Cardiac septum (tissue), 1 donor: ENCODE data around the gene OVAAL. TPM values are rescaled to one million over a fixed set of nuclear protein-coding genes. Genes with fewer than 3 reads are reported as not detected.

Experiments used
- DNase-seq: peaks from one replicate; pipeline ENCODE4 v3.0.0-alpha.2; 2020; ENCODE audit warnings: low spot score
- intact Hi-C: fragments of 100-400 bp; cut with DNase I; formaldehyde crosslinking; loops from one replicate; pipeline ENCODE4 v1.14.0; 2022
- total RNA-seq: library from RNA; stranded (reverse); fragmentation: NEBNext Ultra II Directional; extraction: Animal tissue kit (Norgen Biotek cat#: 25700); gene quantifications from one replicate; pipeline ENCODE4 v1.2.1, GENCODE V29; 2021
- donor health status: DM: no; HTN: no; CAD: no.

OVAAL gene
- total RNA-seq, 1 donor from 2014 or later: 6.3 TPM

- intact Hi-C loops: loop anchor here (5.0 kb wide), 2 partner anchors 33 to 37 kb away; no protein-coding TSS in a partner anchor
- no peak for DNase-seq
These were observed 6.5 kb downstream of the OVAAL start for GRCh38 chr1:180565121-180565871.

- no peak for DNase-seq
- intact Hi-C loops: loop anchor here (2.0 to 5.0 kb wide), 3 partner anchors 34 to 67 kb away; partner anchors contain the start of gene XPR1
These were observed 7.3 kb downstream of the OVAAL start for GRCh38 chr1:180566026-180566425.

GRCh38 chr1:180566495-180566894 is 7.7 kb downstream of the OVAAL start:
- DNase-seq: no peak
- intact Hi-C loops: loop anchor here (2.0 to 5.0 kb wide), 3 partner anchors 34 to 66 kb away; partner anchors contain the start of gene XPR1

GRCh38 chr1:180567654-180568053 is 8.9 kb downstream of the OVAAL start:
- intact Hi-C loops: loop anchor here (2.0 to 5.0 kb wide), 3 partner anchors 35 to 65 kb away; partner anchors contain the start of gene XPR1
- DNase-seq: no peak

- intact Hi-C loops: loop anchor here (5.0 kb wide), 2 partner anchors 34 to 36 kb away; no protein-coding TSS in a partner anchor
- DNase-seq: no peak
These were observed 9.4 kb downstream of the OVAAL start for GRCh38 chr1:180568184-180568583.

GRCh38 chr1:180571060-180571831 is 12.5 kb downstream of the OVAAL start:
- intact Hi-C loops: no loop called here
- DNase-seq: no peak

- no peak for DNase-seq
- intact Hi-C loops: no loop called here
These were observed 13.3 kb downstream of the OVAAL start for GRCh38 chr1:180571832-180572636.

GRCh38 chr1:180572760-180573159 is 14.0 kb downstream of the OVAAL start:
- DNase-seq: no peak

GRCh38 chr1:180574031-180574713 is 15.4 kb downstream of the OVAAL start:
- intact Hi-C loops: no loop called here
- no peak for DNase-seq

More at GRCh38 chr1:180572760-180573159, 14.0 kb downstream of the OVAAL start:
- intact Hi-C loops: no loop called here

GRCh38 chr1:180577361-180577760 is 18.6 kb downstream of the OVAAL start:
- intact Hi-C loops: no loop called here
- DNase-seq: no peak

GRCh38 chr1:180579961-180580611 is 21.3 kb downstream of the OVAAL start:
- intact Hi-C loops: no loop called here
- DNase-seq: no peak

GRCh38 chr1:180581635-180582039 is 22.9 kb downstream of the OVAAL start:
- intact Hi-C loops: no loop called here
- DNase-seq: no peak

GRCh38 chr1:180584869-180585268 is 26.1 kb downstream of the OVAAL start:
- intact Hi-C loops: no loop called here
- DNase-seq: no peak

- intact Hi-C loops: no loop called here
- no peak for DNase-seq
These were observed 27.2 kb downstream of the OVAAL start for GRCh38 chr1:180585994-180586359.

GRCh38 chr1:180586671-180587155 is 27.9 kb downstream of the OVAAL start:
- intact Hi-C loops: no loop called here
- DNase-seq: no peak

GRCh38 chr1:180588121-180588520 is 29.4 kb downstream of the OVAAL start:
- DNase-seq: no peak
- intact Hi-C loops: no loop called here

- no peak for DNase-seq
- intact Hi-C loops: no loop called here
These were observed 32.1 kb downstream of the OVAAL start for GRCh38 chr1:180590889-180591288.

- intact Hi-C loops: no loop called here
- no peak for DNase-seq
These were observed 34.6 kb downstream of the OVAAL start for GRCh38 chr1:180593382-180593781.

GRCh38 chr1:180594723-180595122 is 36.0 kb downstream of the OVAAL start:
- no peak for DNase-seq
- intact Hi-C loops: no loop called here
